Endodermal cell (in vitro differentiated cells): Measurements from ENCODE around the gene MS4A3. TPM values are rescaled to one million over a fixed set of nuclear protein-coding genes. Genes with fewer than 3 reads are reported as not detected.
"Not testable (repeated sequence)": the region's sequence is repeated elsewhere in the genome, so short reads cannot be mapped to it uniquely, and the experiment has no call there.

Experiments used
- DNase-seq: peaks from one replicate; pipeline ENCODE4 v3.0.0-alpha.2; 2017
- H3K27ac ChIP-seq: 2 replicates; pipeline ENCODE4 v1.5.1; 2013; ENCODE audit warnings: mild to moderate bottlenecking, low read depth, low read length, moderate library complexity
- H3K27me3 ChIP-seq: 2 replicates; pipeline ENCODE4 v1.6.1; 2013; ENCODE audit warnings: mild to moderate bottlenecking, low read length, moderate library complexity; ENCODE audit not compliant: insufficient read depth, control insufficient read depth, poor library complexity, severe bottlenecking
- H3K36me3 ChIP-seq: 2 replicates; pipeline ENCODE4 v1.7.0; 2013; ENCODE audit warnings: mild to moderate bottlenecking, low read length, moderate library complexity; ENCODE audit not compliant: control insufficient read depth, insufficient read depth
- H3K4me1 ChIP-seq: one replicate; pipeline ENCODE4 v1.7.0; 2013; ENCODE audit warnings: low read length; ENCODE audit not compliant: control insufficient read depth, insufficient read depth
- H3K4me3 ChIP-seq: 2 replicates; pipeline ENCODE4 v1.5.1; 2013; ENCODE audit warnings: mild to moderate bottlenecking, low read length, moderate library complexity
- H3K9ac ChIP-seq: 2 replicates; pipeline ENCODE4 v1.6.1; 2013; ENCODE audit warnings: mild to moderate bottlenecking, low read length, moderate library complexity; ENCODE audit not compliant: poor library complexity, severe bottlenecking; ENCODE audit errors: extremely low read depth
- H3K9me3 ChIP-seq: 2 replicates; pipeline ENCODE4 v1.6.1; 2013; ENCODE audit warnings: mild to moderate bottlenecking, low read length, moderate library complexity; ENCODE audit not compliant: control insufficient read depth
- H3K27ac Mint-ChIP-seq: 2 replicates; pipeline ENCODE4 v1.8.0; 2020; ENCODE audit warnings: mixed read lengths
- H3K27me3 Mint-ChIP-seq: 2 replicates; pipeline ENCODE4 v1.8.0; 2021; ENCODE audit warnings: mild to moderate bottlenecking, mixed read lengths; ENCODE audit not compliant: insufficient read depth
- H3K36me3 Mint-ChIP-seq: 2 replicates; pipeline ENCODE4 v1.8.0; 2020; ENCODE audit warnings: low read depth, mixed read lengths
- H3K4me1 Mint-ChIP-seq: 2 replicates; pipeline ENCODE4 v1.8.0; 2020; ENCODE audit warnings: mixed read lengths
- H3K4me3 Mint-ChIP-seq: 2 replicates; pipeline ENCODE4 v1.8.0; 2020; ENCODE audit warnings: mild to moderate bottlenecking, moderate library complexity, mixed read lengths
- H3K9me3 Mint-ChIP-seq: 2 replicates; pipeline ENCODE4 v1.8.0; 2020; ENCODE audit warnings: mild to moderate bottlenecking, mixed read lengths
- WGBS, 2 experiments: methylation state at CpG; one replicate each; pipeline versions ENCODE4 v1.1.5 to v1.1.7; 2013; ENCODE audit warnings: missing lambda C conversion rate in 2 of 2, mixed read lengths in 1 of 2; ENCODE audit not compliant: insufficient coverage in 1 of 2, insufficient read length in 1 of 2; 5-methylcytosine and 5-hydroxymethylcytosine counted together
- long read RNA-seq, 4 experiments: library from polyadenylated mRNA in 2 of 4; library from RNA in 1 of 4; library from capped mRNA in 1 of 4; stranded (forward) in 3 of 4; unstranded in 1 of 4; transcript quantifications; one replicate each; pipeline ENCODE4 v2.0.0, GENCODE V29; 2020 to 2021; ENCODE audit warnings: inconsistent platforms in 1 of 4
- polyA plus RNA-seq, 2 experiments: library from polyadenylated mRNA; stranded (reverse); fragments of 50-300 nt; gene quantifications; one replicate each; pipeline ENCODE4 v1.2.3, GENCODE V29; 2013
- total RNA-seq, 2 donors: library from RNA; stranded (reverse); fragmentation: NEBNext Ultra II Directional in 1 of 2; extraction: Animal tissue kit (Norgen Biotek cat#: 25700) in 1 of 2; gene quantifications; 2 replicates in 1 of 2; 3 replicates in 1 of 2; pipeline ENCODE4 v1.2.1, GENCODE V29; 2021
- TF ChIP-seq, protein P1 (sequence below): fragments of 200-600 bp; sonication (generic); conservative IDR thresholded peaks from 2 replicates; pipeline ENCODE4 v1.5.0; 2021; ENCODE audit warnings: antibody characterized with exemption, mild to moderate bottlenecking

MS4A3 gene, protein sequence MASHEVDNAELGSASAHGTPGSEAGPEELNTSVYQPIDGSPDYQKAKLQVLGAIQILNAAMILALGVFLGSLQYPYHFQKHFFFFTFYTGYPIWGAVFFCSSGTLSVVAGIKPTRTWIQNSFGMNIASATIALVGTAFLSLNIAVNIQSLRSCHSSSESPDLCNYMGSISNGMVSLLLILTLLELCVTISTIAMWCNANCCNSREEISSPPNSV
- total RNA-seq = not detected
- not detected for polyA plus RNA-seq (2013, experiment 1 of 2)
- polyA plus RNA-seq (2013, experiment 2 of 2) = not detected
- long read RNA-seq, experiment 1 = 0 reads
- long read RNA-seq, experiment 2 = 0 reads
- long read RNA-seq, experiment 3 = 0 reads
- long read RNA-seq, experiment 4 = 0 reads

DNA sequence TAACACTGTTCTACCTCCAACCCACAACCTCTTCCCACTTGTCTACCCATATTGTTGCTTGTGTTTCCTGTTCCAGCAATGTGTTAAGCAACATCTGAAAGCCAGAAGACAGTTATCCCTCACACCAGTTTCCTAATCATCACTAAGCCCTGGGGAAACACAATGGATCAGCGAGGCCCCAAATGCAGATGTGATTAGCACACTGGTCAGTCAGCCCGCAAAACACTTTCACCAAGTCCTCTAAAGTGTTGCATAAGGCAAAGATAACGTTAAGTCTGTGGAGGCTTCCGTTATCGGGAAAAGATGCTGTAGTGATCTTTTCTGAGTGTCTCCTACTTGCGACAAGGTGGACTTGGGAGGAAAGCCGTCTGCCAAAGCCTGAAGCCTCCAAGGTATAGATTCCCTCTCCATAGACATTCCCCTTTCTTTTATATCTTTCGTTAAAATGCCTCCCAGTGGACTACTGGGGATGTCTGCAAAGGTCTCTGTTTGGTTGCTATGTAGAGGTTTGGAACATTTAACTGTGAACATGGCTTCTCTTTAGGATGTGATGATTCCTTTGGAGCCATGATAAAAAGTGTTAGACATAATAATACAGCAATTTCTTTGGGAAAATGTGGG lies at the start of gene MS4A3:
Gene MS4A3 (plus strand): TSS at position 317 of the 621 bp plus-strand sequence. CDS start 4,496 bp downstream, outside the sequence.
- peaks cover 3% of the 10 kb centered on the region for H3K4me1 Mint-ChIP-seq
- 79 to 97% methylated on average over 6 to 7 of the region's 8 CpGs for WGBS, 2 experiments

DNA sequence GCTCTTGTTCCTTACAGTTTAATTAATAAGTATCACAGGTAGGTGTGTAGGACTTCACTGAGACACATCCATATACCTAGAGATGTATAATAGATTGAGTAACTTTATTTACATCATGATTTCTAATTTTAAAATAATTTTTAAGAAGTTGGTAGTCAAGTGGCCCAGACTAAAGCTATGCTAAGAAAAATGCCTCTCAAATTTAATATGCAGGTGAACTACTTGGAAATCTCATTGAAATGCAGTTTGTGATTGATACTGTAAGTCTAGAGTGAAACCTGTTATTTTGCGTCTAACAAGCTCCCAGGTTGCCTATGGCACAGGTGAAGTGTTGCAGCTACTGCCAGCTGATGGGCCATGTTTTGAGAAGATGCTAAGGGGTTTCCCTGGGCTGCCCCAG lies 39.6 kb upstream of the MS4A3 start, which contains the start of gene OOSP4B:
Gene OOSP4B (plus strand): TSS at position 301 of the 400 bp plus-strand sequence.
- no peak for DNase-seq
- H3K4me1 ChIP-seq = no peaks in the 10 kb centered on the region
- no peaks in the 10 kb centered on the region for H3K27me3 Mint-ChIP-seq
- H3K4me3 ChIP-seq = no peak within 1 kb of the TSS
- H3K4me1 Mint-ChIP-seq = peaks cover 7% of the 10 kb centered on the region
- H3K36me3 ChIP-seq = no peaks in the 10 kb centered on the region
- H3K4me3 Mint-ChIP-seq = no peak within 1 kb of the TSS
- peaks cover 6% of the 10 kb centered on the region for H3K9me3 Mint-ChIP-seq
- H3K9me3 ChIP-seq = no peaks in the 10 kb centered on the region
- H3K9ac ChIP-seq = no peak within 1 kb of the TSS
- 80 to 92% methylated on average over 1 of the region's 1 CpG for WGBS, 2 experiments
- TF ChIP-seq, protein P1, sequence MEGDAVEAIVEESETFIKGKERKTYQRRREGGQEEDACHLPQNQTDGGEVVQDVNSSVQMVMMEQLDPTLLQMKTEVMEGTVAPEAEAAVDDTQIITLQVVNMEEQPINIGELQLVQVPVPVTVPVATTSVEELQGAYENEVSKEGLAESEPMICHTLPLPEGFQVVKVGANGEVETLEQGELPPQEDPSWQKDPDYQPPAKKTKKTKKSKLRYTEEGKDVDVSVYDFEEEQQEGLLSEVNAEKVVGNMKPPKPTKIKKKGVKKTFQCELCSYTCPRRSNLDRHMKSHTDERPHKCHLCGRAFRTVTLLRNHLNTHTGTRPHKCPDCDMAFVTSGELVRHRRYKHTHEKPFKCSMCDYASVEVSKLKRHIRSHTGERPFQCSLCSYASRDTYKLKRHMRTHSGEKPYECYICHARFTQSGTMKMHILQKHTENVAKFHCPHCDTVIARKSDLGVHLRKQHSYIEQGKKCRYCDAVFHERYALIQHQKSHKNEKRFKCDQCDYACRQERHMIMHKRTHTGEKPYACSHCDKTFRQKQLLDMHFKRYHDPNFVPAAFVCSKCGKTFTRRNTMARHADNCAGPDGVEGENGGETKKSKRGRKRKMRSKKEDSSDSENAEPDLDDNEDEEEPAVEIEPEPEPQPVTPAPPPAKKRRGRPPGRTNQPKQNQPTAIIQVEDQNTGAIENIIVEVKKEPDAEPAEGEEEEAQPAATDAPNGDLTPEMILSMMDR = no peak
- H3K27me3 ChIP-seq = no peaks in the 10 kb centered on the region
- H3K27ac ChIP-seq = no peak within 1 kb of the TSS
- H3K27ac Mint-ChIP-seq = no peak within 1 kb of the TSS
- no peaks in the 10 kb centered on the region for H3K36me3 Mint-ChIP-seq

More for the DNA sequence above, at the start of gene MS4A3:
- Histone ChIP-seq H3K4me1 (no peaks in the 10 kb centered on the region), H3K27ac (no peak within 1 kb of the TSS), H3K4me3 (no peak within 1 kb of the TSS), H3K36me3 (no peaks in the 10 kb centered on the region), H3K9ac (no peak within 1 kb of the TSS), H3K27me3 (peaks cover 29% of the 10 kb centered on the region), H3K9me3 (peaks cover 4% of the 10 kb centered on the region)
- Mint-ChIP-seq H3K36me3 (no peaks in the 10 kb centered on the region), H3K27me3 (peaks cover 27% of the 10 kb centered on the region), H3K27ac (no peak within 1 kb of the TSS), H3K9me3 (no peaks in the 10 kb centered on the region), H3K4me3 (no peak within 1 kb of the TSS)
- DNase-seq = peak; percentile 52
- TF ChIP-seq, protein P1 = no peak

DNA sequence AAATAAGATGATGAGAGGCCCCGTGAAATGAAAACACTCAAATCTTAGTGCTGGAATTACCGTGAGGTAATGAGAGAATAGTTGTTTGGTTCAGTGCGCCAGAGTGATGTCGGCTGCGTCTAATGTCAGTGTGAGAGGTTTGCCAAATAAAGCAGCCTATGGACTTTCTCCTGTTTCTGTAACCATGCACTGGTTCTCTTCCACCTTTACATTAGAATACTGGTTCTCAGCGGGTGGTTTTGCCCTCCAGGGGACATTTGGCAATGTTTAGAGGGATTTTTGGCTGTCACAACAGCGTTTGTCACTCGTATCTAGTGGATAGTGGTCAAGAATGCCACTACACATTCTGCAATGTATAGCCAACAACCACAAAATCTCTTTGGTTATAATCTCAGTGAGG lies 38.4 kb upstream of the MS4A3 start:
- H3K36me3 Mint-ChIP-seq = no peaks in the 10 kb centered on the region
- no peak overlapping the region for H3K4me3 Mint-ChIP-seq
- no peak overlapping the region for H3K27ac Mint-ChIP-seq
- H3K4me1 Mint-ChIP-seq = peaks cover 7% of the 10 kb centered on the region
- 51 to 59% methylated on average over 4 to 8 of the region's 8 CpGs for WGBS, 2 experiments
- Histone ChIP-seq H3K27ac (no peak overlapping the region), H3K4me3 (no peak overlapping the region), H3K9ac (no peak overlapping the region), H3K27me3 (no peaks in the 10 kb centered on the region), H3K36me3 (no peaks in the 10 kb centered on the region), H3K9me3 (no peaks in the 10 kb centered on the region), H3K4me1 (no peaks in the 10 kb centered on the region)
- peaks cover 6% of the 10 kb centered on the region for H3K9me3 Mint-ChIP-seq
- TF ChIP-seq, protein P1 = no peak
- DNase-seq = no peak
- no peaks in the 10 kb centered on the region for H3K27me3 Mint-ChIP-seq

GRCh38 chr11:60020376-60020775 lies 36.1 kb upstream of the MS4A3 start:
- H3K27me3 ChIP-seq, H3K4me3 ChIP-seq, H3K9me3 ChIP-seq, H3K36me3 Mint-ChIP-seq, H3K36me3 ChIP-seq, H3K4me1 Mint-ChIP-seq, DNase-seq, H3K4me1 ChIP-seq, H3K9me3 Mint-ChIP-seq, H3K27me3 Mint-ChIP-seq, H3K4me3 Mint-ChIP-seq, H3K27ac ChIP-seq, H3K27ac Mint-ChIP-seq, H3K9ac ChIP-seq: not testable (repeated sequence)
- 93 to 100% methylated on average over 3 to 27 of the region's 27 CpGs for WGBS, 2 experiments
